Gastrocnemius medialis (tissue), 4 donors: ENCODE data around the gene RALBP1.

Source experiments
- CTCF ChIP-seq, 5 experiments: fragments of 450-650 bp in 3 of 5; fragments of 200-600 bp in 2 of 5; sonication (generic) in 2 of 5; IDR thresholded peaks in 4 of 5; conservative IDR thresholded peaks in 1 of 5; 1 replicate in 4 of 5; 2 replicates in 1 of 5; pipeline ENCODE4 v1.5.1; 2016 to 2019; ENCODE audit warnings: antibody characterized with exemption in 5 of 5, mild to moderate bottlenecking in 3 of 5, moderate library complexity in 3 of 5
- POLR2A ChIP-seq, 2 donors: fragments of 450-650 bp; IDR thresholded peaks; one replicate each; pipeline ENCODE4 v1.6.1; 2017; ENCODE audit warnings: antibody characterized with exemption in 2 of 2, mild to moderate bottlenecking in 2 of 2, moderate library complexity in 2 of 2

DNA sequence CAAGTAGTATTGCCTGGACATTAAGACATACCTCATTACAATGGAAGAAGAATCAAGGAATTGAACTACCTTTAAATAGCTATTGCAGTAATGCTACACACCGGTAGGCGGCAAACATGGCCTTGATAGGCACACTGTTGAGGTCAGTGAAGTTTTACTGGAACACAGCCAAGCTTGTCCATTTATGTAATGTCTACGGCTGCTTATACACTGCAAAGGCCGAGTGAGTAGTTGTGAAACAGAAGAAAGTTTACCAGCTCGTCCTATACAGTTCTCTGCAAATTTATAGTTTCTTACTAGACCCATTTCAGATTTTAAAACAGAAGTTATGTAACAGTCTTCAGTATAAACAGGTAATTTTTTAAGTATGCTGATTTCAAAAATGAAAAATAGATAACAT, 100.2 kb downstream of the RALBP1 start:
- TF ChIP-seq CTCF (IDR thresholded peaks at IDR 0.05 in 4 of 5, conservative IDR thresholded peaks at IDR 0.05 in 1 of 5) (peak; percentile 73 to 85 (median 81)), POLR2A (IDR thresholded peaks at IDR 0.05) (no peak)
